Keratinocyte (primary cell): ENCODE measurements around the gene ZFAND6. TPM values are rescaled to one million over a fixed set of nuclear protein-coding genes. Genes with fewer than 3 reads are reported as not detected.

Source experiments
- DNase-seq: peaks from one replicate; pipeline ENCODE4 v3.0.0-alpha.2; 2011; ENCODE audit warnings: low read depth, missing footprints, low spot score
- FAIRE-seq: peaks from 2 replicates; lab custom pipeline; 2011; peaks lifted over from hg19 to GRCh38; lab: Jason Lieb, UNC
- H2AFZ ChIP-seq: 2 replicates; pipeline ENCODE4 v1.6.0; 2012; ENCODE audit warnings: low read length, control low read depth, inconsistent platforms; ENCODE audit not compliant: control insufficient read depth
- H3K27ac ChIP-seq: 2 replicates; pipeline ENCODE4 v1.5.1; 2011; ENCODE audit warnings: low read length; ENCODE audit not compliant: control insufficient read depth, insufficient read depth
- H3K27me3 ChIP-seq: 3 replicates; pipeline ENCODE4 v1.6.0; 2011; ENCODE audit warnings: low read length; ENCODE audit not compliant: control insufficient read depth, insufficient read depth; ENCODE audit errors: extremely low read depth
- H3K36me3 ChIP-seq, 2 experiments: 2 replicates in 1 of 2; 3 replicates in 1 of 2; pipeline ENCODE4 v1.5.1; 2011; ENCODE audit warnings: low read length in 2 of 2, mild to moderate bottlenecking in 1 of 2; ENCODE audit not compliant: control insufficient read depth in 2 of 2, insufficient read depth in 2 of 2; ENCODE audit errors: extremely low read depth in 1 of 2
- H3K4me1 ChIP-seq: 3 replicates; pipeline ENCODE4 v1.5.1; 2011; ENCODE audit warnings: low read length; ENCODE audit not compliant: control insufficient read depth, insufficient read depth; ENCODE audit errors: extremely low read depth
- H3K4me2 ChIP-seq: 3 replicates; pipeline ENCODE4 v1.6.0; 2011; ENCODE audit warnings: low read depth, low read length; ENCODE audit not compliant: control insufficient read depth, insufficient read depth; ENCODE audit errors: extremely low read depth
- H3K4me3 ChIP-seq, 3 experiments: fragments of 200-600 bp in 1 of 3; sonication (generic) in 1 of 3; 2 replicates in 2 of 3; 3 replicates in 1 of 3; pipeline ENCODE4 v1.5.1; 2011 to 2016; ENCODE audit warnings: low read length in 3 of 3, mild to moderate bottlenecking in 3 of 3, control low read depth in 2 of 3, inconsistent platforms in 1 of 3, low read depth in 1 of 3, mixed read lengths in 1 of 3, mixed run types in 1 of 3, moderate library complexity in 1 of 3; ENCODE audit not compliant: control insufficient read depth in 2 of 3, insufficient read depth in 2 of 3; ENCODE audit errors: extremely low read depth in 1 of 3
- H3K79me2 ChIP-seq: 2 replicates; pipeline ENCODE4 v1.6.0; 2012; ENCODE audit warnings: low read length; ENCODE audit not compliant: control insufficient read depth, insufficient read depth
- H3K9ac ChIP-seq: 3 replicates; pipeline ENCODE4 v1.6.0; 2011; ENCODE audit warnings: low read length; ENCODE audit not compliant: control insufficient read depth, insufficient read depth; ENCODE audit errors: extremely low read depth
- H3K9me1 ChIP-seq: 3 replicates; pipeline ENCODE4 v1.6.0; 2011; ENCODE audit warnings: low read length; ENCODE audit not compliant: control insufficient read depth, insufficient read depth; ENCODE audit errors: extremely low read depth
- H3K9me3 ChIP-seq: 2 replicates; pipeline ENCODE4 v1.5.1; 2012; ENCODE audit warnings: low read depth, low read length; ENCODE audit not compliant: control insufficient read depth
- H4K20me1 ChIP-seq: 3 replicates; pipeline ENCODE4 v1.6.0; 2011; ENCODE audit warnings: low read length; ENCODE audit not compliant: control insufficient read depth, insufficient read depth; ENCODE audit errors: extremely low read depth
- EZH2 ChIP-seq: IDR thresholded peaks from one replicate; pipeline ENCODE4 v1.6.1; 2012; ENCODE audit warnings: inconsistent platforms, mild to moderate bottlenecking, low read length, moderate library complexity
- dilution Hi-C: fragments of 300-500 bp; cut with MboI; formaldehyde crosslinking; loops from one replicate; pipeline ENCODE4 v1.7.0; 2020; ENCODE audit warnings: low sequenced_read_pairs; ENCODE audit not compliant: extremely low pct_ligation_motif_present
- polyA plus RNA-seq, 5 experiments: library from polyadenylated mRNA; depleted of rRNA in 3 of 5; stranded (reverse) in 3 of 5; stranded (forward) in 1 of 5; unstranded in 1 of 5; fragments of >200 nt; gene quantifications; 1 replicate in 1 of 5; 2 replicates in 3 of 5; 3 replicates in 1 of 5; pipeline versions ENCODE4 v1.2.1 to v1.2.3, GENCODE V29; 2011 to 2012; ENCODE audit warnings: missing spikeins in 2 of 5, low read depth in 1 of 5, low replicate concordance in 1 of 5
- TF ChIP-seq, protein P1 (sequence below), 3 experiments: IDR thresholded peaks in 1 of 3; conservative IDR thresholded peaks in 1 of 3; optimal IDR thresholded peaks in 1 of 3; 2 replicates in 2 of 3; 3 replicates in 1 of 3; pipeline versions ENCODE3 to v1.5.1; 2011; ENCODE audit warnings: low read length in 3 of 3, mild to moderate bottlenecking in 3 of 3, moderate library complexity in 2 of 3, control low read depth in 1 of 3, inconsistent platforms in 1 of 3; ENCODE audit not compliant: insufficient read depth in 2 of 3; ENCODE audit errors: extremely low read depth in 1 of 3

ZFAND6 gene
- polyA plus RNA-seq, 1 donor (not counting 4 experiments of a cell fraction or from before 2014, with no cell fraction given) = 142 TPM

DNA sequence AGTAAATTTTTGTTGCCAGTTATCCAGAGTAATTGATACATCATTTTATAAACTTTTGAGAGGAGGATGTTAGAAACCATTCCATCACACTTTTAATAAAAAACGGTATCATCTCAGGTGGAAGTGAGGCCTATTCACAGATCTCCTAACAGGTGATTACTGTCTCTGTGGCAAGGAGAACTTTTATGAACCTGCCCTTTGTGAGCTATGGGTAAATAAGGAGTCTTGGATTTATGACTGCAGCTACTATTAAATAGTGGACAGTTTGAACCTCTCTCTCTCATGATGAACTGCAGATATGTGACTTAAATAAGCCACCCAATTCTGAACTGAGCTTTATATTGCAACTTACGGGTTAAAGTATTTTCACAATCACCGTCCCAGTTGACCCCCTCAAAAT, 45.7 kb downstream of the ZFAND6 start:
- no peak for FAIRE-seq

DNA sequence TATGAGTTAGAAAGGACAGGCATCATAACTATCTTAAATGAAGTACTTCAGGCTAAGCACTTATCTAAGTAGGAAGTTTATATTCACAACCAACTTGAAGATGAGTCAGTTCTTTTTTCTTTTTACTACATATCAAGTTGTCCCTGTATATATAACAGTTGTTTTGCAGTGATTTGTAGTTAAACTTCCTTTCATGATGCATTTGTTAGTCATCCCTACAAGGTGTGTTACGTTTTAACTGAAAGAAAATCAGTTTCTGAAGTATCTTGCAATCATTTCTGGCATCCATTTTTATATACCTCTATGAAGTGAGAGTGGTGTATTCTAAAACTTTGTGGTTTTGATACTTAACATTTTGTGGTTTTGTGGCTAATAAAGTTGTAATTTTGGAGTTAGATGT, 46.1 kb downstream of the ZFAND6 start:
- DNase-seq = peak; percentile 36
- H3K4me1 ChIP-seq = peaks cover 19% of the 10 kb centered on the region
- dilution Hi-C loops = no loop called here
- H3K79me2 ChIP-seq = peaks cover 12% of the 10 kb centered on the region
- H2AFZ ChIP-seq = no peak overlapping the region
- H3K9me1 ChIP-seq = no peaks in the 10 kb centered on the region
- peak overlapping the region in 1 of 3 experiments; percentile 16 for H3K4me3 ChIP-seq
- H3K4me2 ChIP-seq = peak overlapping the region; percentile 72
- H3K9me3 ChIP-seq = no peaks in the 10 kb centered on the region
- no peaks in the 10 kb centered on the region for H4K20me1 ChIP-seq
- no peak overlapping the region for H3K9ac ChIP-seq
- peak overlapping the region; percentile 75 for H3K27ac ChIP-seq
- TF ChIP-seq EZH2 = no peak
- TF ChIP-seq, protein P1, sequence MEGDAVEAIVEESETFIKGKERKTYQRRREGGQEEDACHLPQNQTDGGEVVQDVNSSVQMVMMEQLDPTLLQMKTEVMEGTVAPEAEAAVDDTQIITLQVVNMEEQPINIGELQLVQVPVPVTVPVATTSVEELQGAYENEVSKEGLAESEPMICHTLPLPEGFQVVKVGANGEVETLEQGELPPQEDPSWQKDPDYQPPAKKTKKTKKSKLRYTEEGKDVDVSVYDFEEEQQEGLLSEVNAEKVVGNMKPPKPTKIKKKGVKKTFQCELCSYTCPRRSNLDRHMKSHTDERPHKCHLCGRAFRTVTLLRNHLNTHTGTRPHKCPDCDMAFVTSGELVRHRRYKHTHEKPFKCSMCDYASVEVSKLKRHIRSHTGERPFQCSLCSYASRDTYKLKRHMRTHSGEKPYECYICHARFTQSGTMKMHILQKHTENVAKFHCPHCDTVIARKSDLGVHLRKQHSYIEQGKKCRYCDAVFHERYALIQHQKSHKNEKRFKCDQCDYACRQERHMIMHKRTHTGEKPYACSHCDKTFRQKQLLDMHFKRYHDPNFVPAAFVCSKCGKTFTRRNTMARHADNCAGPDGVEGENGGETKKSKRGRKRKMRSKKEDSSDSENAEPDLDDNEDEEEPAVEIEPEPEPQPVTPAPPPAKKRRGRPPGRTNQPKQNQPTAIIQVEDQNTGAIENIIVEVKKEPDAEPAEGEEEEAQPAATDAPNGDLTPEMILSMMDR (optimal IDR thresholded peaks at IDR 0.05 in 1 of 3, IDR thresholded peaks at IDR 0.05 in 1 of 3, conservative IDR thresholded peaks at IDR 0.05 in 1 of 3; ENCODE audit: extremely low read depth in 1 of 3, insufficient read depth in 2 of 3, low read length in 3 of 3) = no peak
- H3K27me3 ChIP-seq = no peaks in the 10 kb centered on the region
- no peak for FAIRE-seq
- H3K36me3 ChIP-seq = no peaks in the 10 kb centered on the region

More for the DNA sequence above, 45.7 kb downstream of the ZFAND6 start:
- TF ChIP-seq EZH2 = no peak
- TF ChIP-seq, protein P1 (optimal IDR thresholded peaks at IDR 0.05 in 1 of 3, IDR thresholded peaks at IDR 0.05 in 1 of 3, conservative IDR thresholded peaks at IDR 0.05 in 1 of 3; ENCODE audit: extremely low read depth in 1 of 3, insufficient read depth in 2 of 3, low read length in 3 of 3) = no peak
- Histone ChIP-seq H3K4me2 (peak overlapping the region; percentile 72), H3K4me3 (no peak overlapping the region), H3K36me3 (no peaks in the 10 kb centered on the region), H3K79me2 (peaks cover 12% of the 10 kb centered on the region), H3K9ac (no peak overlapping the region), H2AFZ (no peak overlapping the region), H3K9me1 (no peaks in the 10 kb centered on the region), H3K4me1 (peaks cover 19% of the 10 kb centered on the region), H3K27ac (peak overlapping the region; percentile 75), H4K20me1 (no peaks in the 10 kb centered on the region), H3K27me3 (no peaks in the 10 kb centered on the region), H3K9me3 (no peaks in the 10 kb centered on the region)
- dilution Hi-C loops = no loop called here
- no peak for DNase-seq
